ENCODE data around the gene VMP1. TPM values are rescaled to one million over a fixed set of nuclear protein-coding genes. Genes with fewer than 3 reads are reported as not detected.
"Not testable (repeated sequence)": the region's sequence is repeated elsewhere in the genome, so short reads cannot be mapped to it uniquely, and the experiment has no call there.

The VMP1 gene
- polyA plus RNA-seq, 12 donors: 39.6 to 123 (median 50.4) TPM; not detected in 1

GRCh38 chr17:59839651-59840328 is 132.3 kb downstream of the VMP1 start:
- no peak for DNase-seq

DNA sequence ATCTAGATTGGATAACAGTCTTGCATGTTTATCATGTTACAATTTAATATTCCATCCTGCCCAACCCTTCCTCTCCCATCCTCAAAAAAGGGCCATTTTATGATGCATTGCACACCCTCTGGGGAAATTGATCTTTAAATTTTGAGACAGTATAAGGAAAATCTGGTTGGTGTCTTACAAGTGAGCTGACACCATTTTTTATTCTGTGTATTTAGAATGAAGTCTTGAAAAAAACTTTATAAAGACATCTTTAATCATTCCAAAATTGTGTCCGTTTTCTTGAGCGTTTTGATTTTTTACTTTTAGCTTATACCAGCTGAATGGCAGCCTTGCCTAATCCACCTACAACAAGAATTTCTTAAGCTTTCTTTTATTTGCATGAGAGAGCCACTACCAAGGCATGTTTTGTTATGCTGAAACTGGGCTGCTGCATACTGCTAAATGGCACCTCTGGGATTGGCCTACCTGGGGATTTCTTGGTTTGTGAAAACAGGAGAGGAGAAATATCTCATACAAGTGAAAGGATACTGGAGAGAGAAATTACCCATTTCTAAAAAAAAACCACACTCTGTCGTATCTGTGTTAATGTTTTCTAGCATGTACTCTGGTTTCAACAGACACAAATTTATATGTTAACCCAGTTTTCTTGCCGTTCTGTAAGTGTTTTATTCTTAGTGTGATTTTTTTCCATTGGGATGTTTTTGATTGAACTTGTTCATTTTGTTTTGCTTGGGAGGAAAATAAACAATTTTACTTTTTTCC is 133.1 kb downstream of the VMP1 start:
- DNase-seq: no peak

GRCh38 chr17:59841091-59841881 is 133.8 kb downstream of the VMP1 start:
- not testable (repeated sequence) for DNase-seq

GRCh38 chr17:59841882-59842263 is 134.4 kb downstream of the VMP1 start:
- not testable (repeated sequence) for DNase-seq

GRCh38 chr17:59842901-59843652 is 135.6 kb downstream of the VMP1 start:
- DNase-seq: no peak

DNA sequence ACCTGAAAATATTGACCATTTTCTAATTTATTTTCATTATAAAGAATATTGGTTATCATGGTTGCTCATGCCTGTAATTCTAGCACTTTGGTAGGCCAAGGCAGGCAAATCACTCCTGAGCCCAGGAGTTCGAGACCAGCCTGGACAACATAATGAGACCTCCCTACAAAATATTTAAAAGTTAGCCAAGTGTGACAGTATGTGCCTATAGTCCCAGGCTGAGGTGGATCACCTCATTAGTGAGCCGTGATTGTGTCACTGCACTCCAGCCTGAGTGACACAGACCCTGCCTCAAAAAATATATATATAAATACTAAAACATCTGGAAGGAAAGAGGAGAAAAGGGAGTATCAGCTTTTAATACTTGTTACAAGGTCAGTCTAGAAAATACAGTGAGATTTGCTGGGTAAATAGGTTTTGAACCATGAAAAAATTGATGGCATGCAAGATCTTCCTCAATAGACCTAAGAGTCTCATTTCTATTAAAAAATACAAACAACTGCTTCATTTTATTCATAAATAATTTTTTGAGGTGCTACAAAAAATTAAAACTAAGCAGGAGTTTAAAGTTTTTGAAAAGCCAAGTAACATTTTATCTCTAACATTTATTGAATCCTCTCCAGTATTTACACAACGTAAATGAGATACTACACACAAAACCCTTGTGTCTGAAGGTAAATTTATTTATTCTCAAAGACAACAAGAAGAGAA is 137.6 kb downstream of the VMP1 start:
- no peak for DNase-seq

DNA sequence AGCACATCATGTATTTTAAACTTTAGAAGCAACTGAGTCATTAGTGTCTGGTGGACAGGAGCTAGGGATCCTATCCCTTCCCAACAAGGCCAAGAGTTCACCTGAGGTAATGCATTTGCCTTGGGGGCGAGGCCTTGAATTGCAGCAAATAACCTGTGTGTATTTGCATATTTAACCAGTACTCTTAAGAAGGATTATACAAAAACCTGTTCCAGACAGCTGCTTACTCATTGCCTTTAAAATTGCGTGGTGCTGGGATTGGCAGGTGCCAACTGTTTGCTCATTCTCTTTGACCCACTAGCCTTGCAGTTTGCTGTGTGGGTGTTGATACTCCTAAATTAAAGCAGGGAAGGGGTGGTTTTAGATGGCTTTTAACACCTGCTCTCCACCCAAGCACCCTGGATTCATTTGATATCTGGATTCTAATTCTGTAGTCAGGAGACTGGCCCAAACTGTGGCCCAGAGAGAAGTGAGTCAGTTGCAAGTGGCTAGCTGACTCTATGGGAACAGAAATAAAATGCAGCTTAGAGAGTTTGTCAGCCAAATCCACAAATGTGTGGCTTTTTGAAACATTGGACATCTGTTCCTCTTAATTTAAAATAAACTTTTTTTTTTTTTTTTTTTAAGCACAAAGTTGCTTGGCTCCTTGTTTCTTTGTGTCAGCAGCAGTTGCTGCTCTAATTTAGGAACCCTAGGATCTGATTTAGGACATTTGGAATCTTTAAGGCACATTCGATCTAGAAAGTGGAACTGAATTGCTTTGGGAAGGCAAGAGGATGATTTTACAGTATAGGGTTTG is 138.3 kb downstream of the VMP1 start:
- peak; percentile 52 for DNase-seq

- peak; percentile 74 for DNase-seq
Observed at GRCh38 chr17:59846394-59847165, 139.1 kb downstream of the VMP1 start.

DNA sequence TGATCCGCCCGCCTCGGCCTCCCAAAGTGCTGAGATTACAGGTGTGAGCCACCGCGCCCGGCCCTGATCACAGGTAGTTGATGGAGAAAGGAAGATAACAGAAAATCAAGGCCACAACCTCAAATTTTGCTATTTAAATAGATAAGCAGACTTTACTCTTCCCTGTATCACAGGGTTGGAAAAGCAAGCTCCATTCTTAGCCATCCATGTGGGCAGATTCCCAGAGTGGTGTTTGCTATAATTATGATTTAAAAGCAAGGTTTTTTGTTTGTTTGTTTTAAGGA is 140.9 kb downstream of the VMP1 start:
- DNase-seq: no peak

GRCh38 chr17:59848778-59849177 is 141.3 kb downstream of the VMP1 start:
- DNase-seq: no peak

DNA sequence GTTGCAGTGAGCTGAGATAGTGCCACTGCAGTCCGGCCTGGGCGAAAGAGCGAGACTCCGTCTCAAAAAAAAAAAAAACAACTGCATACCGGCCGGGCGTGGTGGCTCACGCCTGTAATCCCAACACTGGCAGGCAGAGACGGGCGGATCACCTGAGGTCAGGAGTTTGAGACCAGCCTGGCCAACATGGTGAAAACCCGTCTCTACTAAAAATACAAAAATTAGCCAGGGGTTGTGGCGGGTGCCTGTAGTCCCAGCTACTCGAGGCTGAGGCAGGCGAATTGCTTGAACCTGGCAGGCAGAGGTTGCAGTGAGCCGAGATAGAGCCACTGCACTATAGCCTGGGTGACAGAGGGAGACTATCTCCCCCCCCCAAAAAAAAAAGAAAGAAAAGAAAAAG is 142.9 kb downstream of the VMP1 start:
- not testable (repeated sequence) for DNase-seq

- DNase-seq: no peak
Observed at GRCh38 chr17:59851439-59852375, 144.3 kb downstream of the VMP1 start.

GRCh38 chr17:59852847-59853167 is 145.4 kb downstream of the VMP1 start:
- not testable (repeated sequence) for DNase-seq

DNA sequence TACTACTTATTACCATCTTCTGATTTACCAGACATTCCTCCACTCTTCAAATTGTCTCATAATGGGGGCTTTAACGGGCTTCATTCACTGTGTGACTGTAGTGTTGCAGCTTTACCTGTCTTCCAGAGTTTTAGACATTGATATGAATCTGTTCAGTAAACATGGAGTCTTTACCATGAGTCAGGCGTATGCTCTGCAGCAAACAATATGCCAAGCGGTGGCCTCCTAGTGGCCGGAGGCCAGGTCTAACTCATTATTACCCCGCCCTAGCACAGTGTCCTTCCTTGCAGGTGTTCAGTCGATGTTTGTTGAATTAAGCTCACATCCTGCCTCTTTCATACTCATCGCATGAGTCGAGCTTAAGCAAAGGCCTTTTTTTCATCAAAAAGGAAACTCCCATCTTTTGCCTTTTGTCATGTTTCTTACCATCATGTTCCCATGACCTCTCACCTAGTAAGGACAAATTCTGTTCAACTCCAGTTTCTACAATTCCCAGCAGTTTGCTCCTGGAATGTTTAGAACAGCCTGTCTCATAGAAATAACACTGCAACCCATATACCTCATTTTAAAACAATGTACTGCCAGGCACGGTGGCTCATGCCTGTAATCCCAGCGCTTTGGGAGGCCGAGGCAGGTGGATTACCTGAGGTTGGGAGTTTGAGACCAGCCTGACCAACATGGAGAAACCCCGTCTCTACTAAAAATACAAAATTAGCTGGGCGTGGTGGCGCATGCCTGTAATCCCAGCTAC is 145.9 kb downstream of the VMP1 start:
- no peak for DNase-seq

DNA sequence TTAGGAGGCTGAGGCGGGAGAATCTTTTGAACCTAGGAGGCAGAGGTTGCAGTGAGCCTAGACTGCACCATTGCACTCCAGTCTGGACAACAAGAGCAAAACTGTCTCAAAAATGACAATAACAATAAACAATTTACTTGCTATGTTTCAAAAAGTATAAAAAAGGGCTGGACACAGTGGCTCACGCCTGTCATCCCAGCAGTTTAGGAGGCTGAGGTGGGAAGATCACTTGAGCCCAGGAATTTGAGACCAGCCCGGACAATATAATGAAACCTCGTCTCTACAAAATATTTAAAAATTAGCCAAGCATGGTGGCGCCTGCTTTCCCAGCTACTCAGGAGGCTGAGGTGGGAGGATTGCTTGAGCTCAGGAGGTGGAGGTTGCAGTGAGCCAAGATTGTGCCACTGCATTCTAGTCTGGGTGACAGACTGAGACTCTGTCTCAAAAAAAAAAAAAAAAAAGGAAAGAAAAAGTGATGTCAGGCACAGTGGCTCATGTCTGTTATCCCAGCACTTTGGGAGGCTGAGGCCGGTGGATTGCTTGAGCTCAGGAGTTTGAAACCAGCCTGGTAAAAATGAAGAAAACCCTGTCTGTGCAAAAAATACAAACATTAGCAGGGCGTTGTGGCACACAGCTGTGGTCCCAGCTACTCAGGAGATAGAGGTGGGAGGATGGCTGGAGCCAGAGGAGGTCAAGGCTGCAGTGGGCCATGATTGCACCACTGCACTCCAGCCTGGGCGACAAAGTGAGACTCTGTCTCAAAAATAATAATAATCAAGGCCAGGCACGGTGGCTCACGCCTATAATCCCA is 146.7 kb downstream of the VMP1 start:
- not testable (repeated sequence) for DNase-seq

- no peak for DNase-seq
Observed at GRCh38 chr17:59856859-59857794, 149.7 kb downstream of the VMP1 start.

Measured in muscle of arm (tissue), 12 donors.